HepG2 (cell line): ENCODE measurements around the gene PRSS21. TPM values are rescaled to one million over a fixed set of nuclear protein-coding genes. Genes with fewer than 3 reads are reported as not detected.

Experiments
- ATAC-seq: fragments of 200-7000 bp; cut with Tn5 transposase; 3 replicates; pipeline ENCODE4 v1.9.1; 2020; ENCODE audit warnings: mild to moderate bottlenecking, moderate library complexity
- BruUV-seq: library from RNA; stranded (reverse); fragments of 400-500 nt; replicated peaks from 2 replicates; lab custom pipeline; 2021; lab: Mats Ljungman, UMichigan
- CTCF ChIA-PET: fragments of 300-600 bp; formaldehyde crosslinking; extraction: SDS; loops from one replicate; lab custom pipeline; 2021; ENCODE audit warnings: low total read pairs, inconsistent platforms, low intra/inter-chr PET ratio; lab: Yijun Ruan, JAX
- POLR2A ChIA-PET: fragments of 350-600 bp; sonication (Branson Sonifier 250); formaldehyde crosslinking; loops from one replicate; lab custom pipeline; 2020; ENCODE audit warnings: antibody characterized with exemption, inconsistent platforms; lab: Yijun Ruan, JAX
- DNase-seq: peaks from one replicate; pipeline ENCODE4 v3.0.0-alpha.2; 2015; ENCODE audit warnings: low spot score
- FAIRE-seq: peaks from 3 replicates; lab custom pipeline; 2011; peaks lifted over from hg19 to GRCh38; lab: Jason Lieb, UNC
- H2AFZ ChIP-seq: one replicate; pipeline ENCODE4 v1.6.1; 2011; ENCODE audit warnings: low read length, inconsistent platforms
- H3K27ac ChIP-seq: fragments of 300-600 bp; 3 replicates; pipeline ENCODE4 v1.8.0; 2011; ENCODE audit warnings: mixed run types, mild to moderate bottlenecking, mixed read lengths, low read length, inconsistent platforms; ENCODE audit not compliant: insufficient read depth; ENCODE audit errors: extremely low read length
- H3K27me3 ChIP-seq, 2 experiments: fragments of 200-600 bp in 1 of 2; 2 replicates in 1 of 2; 3 replicates in 1 of 2; pipeline versions ENCODE4 v1.6.0 to v1.8.0; 2011; ENCODE audit warnings: low read length in 2 of 2, mild to moderate bottlenecking in 2 of 2, moderate library complexity in 2 of 2, inconsistent platforms in 1 of 2; ENCODE audit not compliant: insufficient read depth in 2 of 2, control insufficient read depth in 1 of 2
- H3K36me3 ChIP-seq, 2 experiments: fragments of 200-600 bp in 1 of 2; replicated peaks in 1 of 2; 2 replicates in 1 of 2; 3 replicates in 1 of 2; pipeline versions ENCODE4 v1.5.1 to v1.8.0; 2011; ENCODE audit warnings: low read length in 2 of 2, inconsistent platforms in 1 of 2; ENCODE audit not compliant: insufficient read depth in 2 of 2, control insufficient read depth in 1 of 2
- H3K4me1 ChIP-seq: 2 replicates; pipeline ENCODE4 v1.5.1; 2012; ENCODE audit warnings: low read length, inconsistent platforms; ENCODE audit not compliant: insufficient read depth
- H3K4me2 ChIP-seq: 2 replicates; pipeline ENCODE4 v1.6.0; 2011; ENCODE audit warnings: low read depth, low read length, inconsistent platforms
- H3K4me3 ChIP-seq, 3 experiments: fragments of 200-600 bp in 1 of 3; sonication (generic), shearing (Covaris generic) in 1 of 3; replicated peaks in 1 of 3; 2 replicates each; pipeline ENCODE4 v1.5.1; 2011 to 2016; ENCODE audit warnings: low read length in 3 of 3, inconsistent platforms in 2 of 3, low read depth in 2 of 3, mild to moderate bottlenecking in 2 of 3, control low read depth in 1 of 3, mixed read lengths in 1 of 3; ENCODE audit not compliant: insufficient read depth in 1 of 3
- H3K79me2 ChIP-seq: one replicate; pipeline ENCODE4 v1.6.1; 2011; ENCODE audit warnings: low read length, inconsistent platforms; ENCODE audit not compliant: insufficient read depth
- H3K9ac ChIP-seq: 2 replicates; pipeline ENCODE4 v1.6.0; 2011; ENCODE audit warnings: mild to moderate bottlenecking, low read depth, low read length, inconsistent platforms; ENCODE audit not compliant: insufficient read depth
- H3K9me3 ChIP-seq: 2 replicates; pipeline ENCODE4 v1.5.1; 2012; ENCODE audit warnings: mild to moderate bottlenecking, low read length
- H4K20me1 ChIP-seq: 2 replicates; pipeline ENCODE4 v1.6.0; 2011; ENCODE audit warnings: inconsistent platforms, mild to moderate bottlenecking, low read length, moderate library complexity; ENCODE audit not compliant: insufficient read depth
- CHCHD3 ChIP-seq: sonication (generic); formaldehyde crosslinking; IDR thresholded peaks from 2 replicates; pipeline ENCODE4 v1.8.0; 2022; ENCODE audit warnings: mild to moderate bottlenecking, missing genetic modification reagents, moderate library complexity
- DNMT3B ChIP-seq: conservative IDR thresholded peaks from 2 replicates; pipeline ENCODE4 v1.6.1; 2016; ENCODE audit warnings: missing biosample characterization, control low read depth
- FOXK1 ChIP-seq: sonication (generic); formaldehyde crosslinking; IDR thresholded peaks from 2 replicates; pipeline ENCODE4 v1.4.0; 2020; ENCODE audit warnings: low read depth, missing genetic modification reagents, borderline replicate concordance
- GATAD2A ChIP-seq: IDR thresholded peaks from 2 replicates; pipeline ENCODE4 v1.6.1; 2016
- LBX2 ChIP-seq: sonication (generic); formaldehyde crosslinking; IDR thresholded peaks from 2 replicates; pipeline ENCODE4 v1.5.0; 2020; ENCODE audit warnings: missing genetic modification reagents, mild to moderate bottlenecking, borderline replicate concordance
- MTA1 ChIP-seq: sonication (generic); formaldehyde crosslinking; IDR thresholded peaks from 2 replicates; pipeline ENCODE4 v1.4.0; 2020; ENCODE audit warnings: missing genetic modification reagents, mild to moderate bottlenecking, borderline replicate concordance
- NFIB ChIP-seq: sonication (generic); formaldehyde crosslinking; IDR thresholded peaks from 2 replicates; pipeline ENCODE4 v1.9.0; 2021; ENCODE audit warnings: missing genetic modification reagents, mild to moderate bottlenecking, borderline replicate concordance
- PAF1 ChIP-seq: IDR thresholded peaks from 2 replicates; pipeline ENCODE4 v1.6.1; 2016; ENCODE audit warnings: missing genetic modification reagents, missing compliant biosample characterization
- PCBP1 ChIP-seq: fragments of 200-400 bp; formaldehyde crosslinking; IDR thresholded peaks from 2 replicates; pipeline ENCODE4 v1.6.1; 2017; ENCODE audit warnings: mild to moderate bottlenecking, low read depth, low read length, borderline replicate concordance
- PHF8 ChIP-seq: sonication (generic); formaldehyde crosslinking; IDR thresholded peaks from 2 replicates; pipeline ENCODE4 v1.5.0; 2020; ENCODE audit warnings: missing genetic modification reagents
- SUZ12 ChIP-seq: fragments of 150-350 bp; IDR thresholded peaks from 2 replicates; pipeline ENCODE4 v1.6.1; 2014; ENCODE audit warnings: low read depth, low read length
- ZBTB7B ChIP-seq: sonication (generic); formaldehyde crosslinking; IDR thresholded peaks from 2 replicates; pipeline ENCODE4 v1.4.0; 2020; ENCODE audit warnings: missing genetic modification reagents
- ZFAT ChIP-seq: sonication (generic); formaldehyde crosslinking; conservative IDR thresholded peaks from 2 replicates; pipeline ENCODE4 v1.8.1; 2023; ENCODE audit warnings: missing genetic modification reagents, inconsistent platforms
- ZKSCAN5 ChIP-seq: sonication (generic); formaldehyde crosslinking; IDR thresholded peaks from 2 replicates; pipeline ENCODE4 v1.5.1; 2020; ENCODE audit warnings: mild to moderate bottlenecking, missing genetic modification reagents
- ZNF12 ChIP-seq: sonication (generic); formaldehyde crosslinking; IDR thresholded peaks from 2 replicates; pipeline ENCODE4 v1.5.0; 2020; ENCODE audit warnings: missing genetic modification reagents
- ZNF225 ChIP-seq: sonication (generic); formaldehyde crosslinking; IDR thresholded peaks from 2 replicates; pipeline ENCODE4 v1.4.0; 2020; ENCODE audit warnings: mild to moderate bottlenecking, missing genetic modification reagents
- ZNF30 ChIP-seq: sonication (generic); formaldehyde crosslinking; IDR thresholded peaks from 2 replicates; pipeline ENCODE4 v1.5.0; 2020; ENCODE audit warnings: mild to moderate bottlenecking, missing genetic modification reagents
- ZNF496 ChIP-seq: sonication (generic); formaldehyde crosslinking; IDR thresholded peaks from 2 replicates; pipeline ENCODE4 v1.8.1; 2023; ENCODE audit warnings: mild to moderate bottlenecking, moderate library complexity, missing genetic modification reagents; ENCODE audit not compliant: insufficient replicate concordance
- ZNF510 ChIP-seq: sonication (generic); formaldehyde crosslinking; IDR thresholded peaks from 2 replicates; pipeline ENCODE4 v1.4.0; 2020; ENCODE audit warnings: low read depth, mild to moderate bottlenecking, missing genetic modification reagents
- ZNF597 ChIP-seq: sonication (generic); formaldehyde crosslinking; IDR thresholded peaks from 2 replicates; pipeline ENCODE4 v1.5.0; 2020; ENCODE audit warnings: missing genetic modification reagents
- ZZZ3 ChIP-seq: sonication (generic); formaldehyde crosslinking; IDR thresholded peaks from 2 replicates; pipeline ENCODE4 v1.4.0; 2020; ENCODE audit warnings: missing genetic modification reagents, mild to moderate bottlenecking, borderline replicate concordance
- WGBS: methylation state at CpG from one replicate; pipeline ENCODE4 v1.1.6; 2017; ENCODE audit warnings: low lambda C conversion rate; 5-methylcytosine and 5-hydroxymethylcytosine counted together
- in situ Hi-C: cut with HindIII; loops from 2 replicates; pipeline ENCODE4 v1.10.0; 2017; ENCODE audit warnings: low pct_unique_long_range_greater_than_20kb; ENCODE audit not compliant: extremely low pct_ligation_motif_present
- intact Hi-C: fragments of 100-400 bp; cut with micrococcal nuclease; formaldehyde crosslinking; loops from one replicate; pipeline ENCODE4 v1.10.0; 2022; ENCODE audit not compliant: unreplicated experiment
- polyA plus RNA-seq, 8 experiments: library from polyadenylated mRNA; depleted of rRNA in 3 of 8; stranded (reverse) in 7 of 8; unstranded in 1 of 8; fragments of >200 nt; fragmentation: Illumina TruSeq in 4 of 8; extraction: Trizol in 4 of 8; gene quantifications; 2 replicates each; pipeline versions ENCODE4 v1.2.1 to v1.2.3, GENCODE V29; 2011 to 2016; ENCODE audit warnings: low read depth in 4 of 8, missing spikeins in 1 of 8, mixed read lengths in 1 of 8; ENCODE audit not compliant: insufficient read depth in 1 of 8
- total RNA-seq, 5 experiments: library from RNA; depleted of rRNA; stranded (reverse); fragments of >200 nt; fragmentation: Illumina TruSeq; extraction: Trizol; gene quantifications; 2 replicates each; pipeline ENCODE4 v1.2.3, GENCODE V29; 2016; ENCODE audit warnings: low read depth in 1 of 5
- TF ChIP-seq, protein P1 (sequence below): sonication (generic); formaldehyde crosslinking; IDR thresholded peaks from 2 replicates; pipeline ENCODE4 v1.5.0; 2020; ENCODE audit warnings: missing genetic modification reagents, mild to moderate bottlenecking, borderline replicate concordance
- TF ChIP-seq, protein P2 (sequence below): sonication (generic); formaldehyde crosslinking; IDR thresholded peaks from 2 replicates; pipeline ENCODE4 v1.5.0; 2020; ENCODE audit warnings: missing genetic modification reagents

PRSS21 gene
- total and polyA plus RNA-seq, 2 of the 13 experiments (the other 11 are each of a cell fraction or from before 2014, with no cell fraction given) = not detected

DNA sequence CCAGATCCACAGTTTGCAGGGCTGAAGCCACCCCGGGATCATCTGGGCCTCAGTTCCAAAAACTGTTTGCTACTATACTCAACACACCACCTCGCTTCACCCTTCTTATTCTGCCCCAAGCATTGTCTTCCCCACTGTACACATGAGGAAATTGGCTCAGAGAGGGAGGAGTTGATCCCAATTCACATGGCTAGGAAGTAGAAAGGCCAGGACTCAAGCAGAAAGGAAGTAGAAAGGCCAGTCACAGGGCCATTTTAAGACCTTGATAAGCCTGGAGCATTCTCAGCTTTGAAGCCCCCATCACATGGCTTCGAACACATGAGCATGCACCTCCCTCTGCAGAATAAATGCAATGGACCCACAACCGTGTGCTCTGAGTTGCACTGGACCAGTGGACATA is 48.6 kb downstream of the PRSS21 start (continued):
- TF ChIP-seq ZNF496 (CRISPR knock-in tag) (no peak), ZNF597 (CRISPR knock-in tag) (no peak), ZBTB7B (CRISPR knock-in tag) (no peak)

DNA sequence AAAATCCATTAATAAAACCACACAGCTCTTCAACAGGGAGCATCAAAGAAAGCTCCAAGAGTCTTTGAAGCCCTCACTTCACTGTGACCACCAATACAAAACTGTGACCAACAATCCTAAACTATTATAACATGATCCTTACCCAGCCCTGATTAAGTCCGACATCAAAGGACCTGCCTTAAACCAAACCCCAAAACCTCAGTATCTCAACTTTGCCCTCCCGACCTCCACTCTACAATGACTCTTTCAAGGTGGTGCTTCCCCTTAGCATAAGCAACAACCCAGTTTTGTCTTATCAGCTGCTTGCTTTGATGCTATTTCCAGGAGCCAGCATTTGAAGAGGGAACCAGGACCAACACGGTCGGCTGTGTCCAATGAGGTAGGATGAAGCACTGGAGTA is 49.4 kb downstream of the PRSS21 start:
- no peak overlapping the region for H2AFZ ChIP-seq
- no TSS peak for BruUV-seq
- no peaks in the 10 kb centered on the region for H3K36me3 ChIP-seq
- no peak for ATAC-seq
- CTCF ChIA-PET = no interaction called here
- H3K4me3 ChIP-seq = no peak overlapping the region
- peaks cover 29% of the 10 kb centered on the region for H3K4me1 ChIP-seq
- H3K27me3 ChIP-seq = peaks cover 0 to 7% of the 10 kb centered on the region in 2 experiments; a peak in 1 of 5 replicates
- no peak for DNase-seq
- no peaks in the 10 kb centered on the region for H3K79me2 ChIP-seq
- no peak for FAIRE-seq
- H3K9ac ChIP-seq = no peak overlapping the region
- WGBS = 48% methylated on average over 3 of the region's 4 CpGs
- intact Hi-C loops (loop anchor here (5.0 kb wide), 1 partner anchor 46 kb away; the partner anchor contains the start of gene FLYWCH1), in situ Hi-C loops (no loop called here)
- no peak overlapping the region for H3K27ac ChIP-seq
- H3K4me2 ChIP-seq = no peak overlapping the region
- POLR2A ChIA-PET = interaction anchor here (2.4 kb wide), 1 partner anchor 40 kb away, joined by 28 read pairs; no protein-coding TSS in a partner anchor
- H4K20me1 ChIP-seq = no peaks in the 10 kb centered on the region
- TF ChIP-seq PAF1 (no peak), ZNF510 (no peak), FOXK1 (CRISPR knock-in tag) (no peak), MTA1 (CRISPR knock-in tag) (no peak), ZNF30 (CRISPR knock-in tag) (no peak), DNMT3B (CRISPR knock-in tag) (no peak), ZNF225 (no peak), NFIB (CRISPR knock-in tag) (no peak), ZNF12 (no peak), PCBP1 (no peak), CHCHD3 (CRISPR knock-in tag) (no peak), SUZ12 (no peak), ZKSCAN5 (CRISPR knock-in tag) (no peak), GATAD2A (CRISPR knock-in tag) (no peak), PHF8 (no peak), ZZZ3 (CRISPR knock-in tag) (no peak), LBX2 (CRISPR knock-in tag) (no peak), ZFAT (CRISPR knock-in tag) (no peak)
- TF ChIP-seq, protein P1, sequence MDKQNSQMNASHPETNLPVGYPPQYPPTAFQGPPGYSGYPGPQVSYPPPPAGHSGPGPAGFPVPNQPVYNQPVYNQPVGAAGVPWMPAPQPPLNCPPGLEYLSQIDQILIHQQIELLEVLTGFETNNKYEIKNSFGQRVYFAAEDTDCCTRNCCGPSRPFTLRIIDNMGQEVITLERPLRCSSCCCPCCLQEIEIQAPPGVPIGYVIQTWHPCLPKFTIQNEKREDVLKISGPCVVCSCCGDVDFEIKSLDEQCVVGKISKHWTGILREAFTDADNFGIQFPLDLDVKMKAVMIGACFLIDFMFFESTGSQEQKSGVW (CRISPR knock-in tag) = no peak
- TF ChIP-seq, protein P2, sequence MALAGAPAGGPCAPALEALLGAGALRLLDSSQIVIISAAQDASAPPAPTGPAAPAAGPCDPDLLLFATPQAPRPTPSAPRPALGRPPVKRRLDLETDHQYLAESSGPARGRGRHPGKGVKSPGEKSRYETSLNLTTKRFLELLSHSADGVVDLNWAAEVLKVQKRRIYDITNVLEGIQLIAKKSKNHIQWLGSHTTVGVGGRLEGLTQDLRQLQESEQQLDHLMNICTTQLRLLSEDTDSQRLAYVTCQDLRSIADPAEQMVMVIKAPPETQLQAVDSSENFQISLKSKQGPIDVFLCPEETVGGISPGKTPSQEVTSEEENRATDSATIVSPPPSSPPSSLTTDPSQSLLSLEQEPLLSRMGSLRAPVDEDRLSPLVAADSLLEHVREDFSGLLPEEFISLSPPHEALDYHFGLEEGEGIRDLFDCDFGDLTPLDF (CRISPR knock-in tag) = no peak
- TF ChIP-seq, all 625 proteins: peak for 0
- no peaks in the 10 kb centered on the region for H3K9me3 ChIP-seq
